ENCODE results near the gene TULP1.

DNA sequence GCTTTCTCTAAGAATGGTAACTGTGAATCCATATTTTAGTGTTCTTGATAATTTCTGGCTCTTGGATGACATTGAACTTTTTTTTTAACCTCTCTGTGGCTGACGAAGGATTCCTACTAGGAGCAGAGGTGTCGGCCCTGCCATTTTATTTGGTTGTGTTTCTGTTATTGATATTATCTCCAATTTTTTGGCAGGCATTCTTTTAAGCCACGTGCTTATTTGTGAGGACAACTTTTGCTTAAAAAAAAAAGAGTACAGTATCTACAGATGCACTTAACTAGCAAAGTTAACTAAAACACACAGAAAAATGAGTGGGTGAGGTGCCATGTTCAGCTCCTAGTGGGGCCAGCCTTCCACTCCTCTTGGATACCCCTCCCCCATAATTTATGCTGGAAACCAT is 59.5 kb downstream of the TULP1 start:
- TF ChIP-seq, protein P1, sequence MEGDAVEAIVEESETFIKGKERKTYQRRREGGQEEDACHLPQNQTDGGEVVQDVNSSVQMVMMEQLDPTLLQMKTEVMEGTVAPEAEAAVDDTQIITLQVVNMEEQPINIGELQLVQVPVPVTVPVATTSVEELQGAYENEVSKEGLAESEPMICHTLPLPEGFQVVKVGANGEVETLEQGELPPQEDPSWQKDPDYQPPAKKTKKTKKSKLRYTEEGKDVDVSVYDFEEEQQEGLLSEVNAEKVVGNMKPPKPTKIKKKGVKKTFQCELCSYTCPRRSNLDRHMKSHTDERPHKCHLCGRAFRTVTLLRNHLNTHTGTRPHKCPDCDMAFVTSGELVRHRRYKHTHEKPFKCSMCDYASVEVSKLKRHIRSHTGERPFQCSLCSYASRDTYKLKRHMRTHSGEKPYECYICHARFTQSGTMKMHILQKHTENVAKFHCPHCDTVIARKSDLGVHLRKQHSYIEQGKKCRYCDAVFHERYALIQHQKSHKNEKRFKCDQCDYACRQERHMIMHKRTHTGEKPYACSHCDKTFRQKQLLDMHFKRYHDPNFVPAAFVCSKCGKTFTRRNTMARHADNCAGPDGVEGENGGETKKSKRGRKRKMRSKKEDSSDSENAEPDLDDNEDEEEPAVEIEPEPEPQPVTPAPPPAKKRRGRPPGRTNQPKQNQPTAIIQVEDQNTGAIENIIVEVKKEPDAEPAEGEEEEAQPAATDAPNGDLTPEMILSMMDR (IDR thresholded peaks at IDR 0.05) = no peak
- no peak for TF ChIP-seq POLR2A (IDR thresholded peaks at IDR 0.05)
